Measurements from ENCODE around the gene IFT25.

GRCh38 chr1:53945433-53946251 is at the start of gene IFT25:
- TF ChIP-seq TCF12 (IDR thresholded peaks at IDR 0.05; ENCODE audit: low read depth) (no peak), EP300 (IDR thresholded peaks at IDR 0.05; ENCODE audit: borderline replicate concordance) (0 out of 2 replicates have a peak, but pooled peaks have one; percentile 9)
